Measurements from ENCODE around the gene FH. TPM values are rescaled to one million over a fixed set of nuclear protein-coding genes. Genes with fewer than 3 reads are reported as not detected.

The FH gene
- total and polyA plus RNA-seq, 8 donors = 49.8 to 60.6 (median 56.8) TPM

GRCh38 chr1:241550318-241550717 lies 30.8 kb upstream of the FH start:
- no peak overlapping the region for H3K27ac ChIP-seq
- DNase-seq (no peak), ATAC-seq (no peak)
- intact Hi-C loops (cut with DNase I) = no loop called here
- H3K4me3 ChIP-seq = no peak overlapping the region
- H3K27me3 ChIP-seq = no peaks in the 10 kb centered on the region
- no peaks in the 10 kb centered on the region for H3K9me3 ChIP-seq
- TF ChIP-seq, protein P1, sequence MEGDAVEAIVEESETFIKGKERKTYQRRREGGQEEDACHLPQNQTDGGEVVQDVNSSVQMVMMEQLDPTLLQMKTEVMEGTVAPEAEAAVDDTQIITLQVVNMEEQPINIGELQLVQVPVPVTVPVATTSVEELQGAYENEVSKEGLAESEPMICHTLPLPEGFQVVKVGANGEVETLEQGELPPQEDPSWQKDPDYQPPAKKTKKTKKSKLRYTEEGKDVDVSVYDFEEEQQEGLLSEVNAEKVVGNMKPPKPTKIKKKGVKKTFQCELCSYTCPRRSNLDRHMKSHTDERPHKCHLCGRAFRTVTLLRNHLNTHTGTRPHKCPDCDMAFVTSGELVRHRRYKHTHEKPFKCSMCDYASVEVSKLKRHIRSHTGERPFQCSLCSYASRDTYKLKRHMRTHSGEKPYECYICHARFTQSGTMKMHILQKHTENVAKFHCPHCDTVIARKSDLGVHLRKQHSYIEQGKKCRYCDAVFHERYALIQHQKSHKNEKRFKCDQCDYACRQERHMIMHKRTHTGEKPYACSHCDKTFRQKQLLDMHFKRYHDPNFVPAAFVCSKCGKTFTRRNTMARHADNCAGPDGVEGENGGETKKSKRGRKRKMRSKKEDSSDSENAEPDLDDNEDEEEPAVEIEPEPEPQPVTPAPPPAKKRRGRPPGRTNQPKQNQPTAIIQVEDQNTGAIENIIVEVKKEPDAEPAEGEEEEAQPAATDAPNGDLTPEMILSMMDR (IDR thresholded peaks at IDR 0.05) = no peak
- no peaks in the 10 kb centered on the region for H3K36me3 ChIP-seq
- peaks cover 0 to 11% of the 10 kb centered on the region in 2 donors for H3K4me1 ChIP-seq

GRCh38 chr1:241548008-241548407 lies 28.5 kb upstream of the FH start:
- ATAC-seq (no peak), DNase-seq (no peak)
- Histone ChIP-seq H3K27me3 (no peaks in the 10 kb centered on the region), H3K36me3 (no peaks in the 10 kb centered on the region), H3K4me1 (peaks cover 0 to 11% of the 10 kb centered on the region in 2 donors), H3K27ac (no peak overlapping the region), H3K4me3 (no peak overlapping the region), H3K9me3 (no peaks in the 10 kb centered on the region)
- TF ChIP-seq, protein P1 (IDR thresholded peaks at IDR 0.05) = no peak
- intact Hi-C loops (cut with DNase I) = no loop called here

DNA sequence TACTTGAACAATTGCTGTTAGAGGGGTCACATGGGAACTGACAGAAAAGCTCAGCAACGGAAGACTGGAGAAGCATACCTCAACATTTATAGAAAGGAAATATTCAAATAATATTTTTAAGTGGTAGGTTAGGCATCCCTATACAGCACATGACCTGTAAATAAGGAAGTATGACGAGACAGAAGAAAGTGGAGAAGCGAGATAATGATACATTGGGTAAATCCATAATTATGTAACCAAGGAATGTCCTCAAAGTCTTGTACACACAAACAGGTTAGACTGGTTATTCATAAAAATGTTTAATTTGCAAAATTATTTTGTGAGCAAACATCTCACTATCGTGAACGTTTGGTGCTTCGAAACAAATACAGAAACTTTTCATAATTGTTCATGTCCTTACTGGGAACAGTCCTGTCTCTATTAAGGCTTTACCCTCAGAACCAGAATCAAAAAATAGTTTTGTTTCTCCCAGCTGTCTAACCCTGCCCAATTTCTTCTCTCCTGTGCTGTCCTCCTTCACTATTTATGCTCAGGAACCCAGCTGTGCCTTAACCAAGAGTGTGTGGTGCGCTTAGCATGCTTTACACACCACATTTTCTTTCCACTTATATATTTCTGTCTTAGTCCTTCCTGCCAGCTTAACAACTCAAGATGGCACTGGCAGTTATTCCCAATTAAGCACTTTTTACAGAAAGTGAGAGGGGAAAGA lies 22.8 kb upstream of the FH start:
- Histone ChIP-seq H3K27me3 (no peaks in the 10 kb centered on the region), H3K36me3 (no peaks in the 10 kb centered on the region), H3K4me1 (peaks cover 0 to 12% of the 10 kb centered on the region in 2 donors), H3K4me3 (no peak overlapping the region), H3K9me3 (no peaks in the 10 kb centered on the region), H3K27ac (peak overlapping the region in 1 of 2 donors; percentile 55)
- TF ChIP-seq, protein P1 (IDR thresholded peaks at IDR 0.05) = no peak
- peak in 1 of 4 donors; percentile 10 for DNase-seq
- intact Hi-C loops (cut with DNase I) = no loop called here
- ATAC-seq = peak; percentile 75

- peaks cover 0 to 3% of the 10 kb centered on the region in 2 donors for H3K4me1 ChIP-seq
- DNase-seq = no peak
- H3K4me3 ChIP-seq = no peak overlapping the region
- no peaks in the 10 kb centered on the region for H3K27me3 ChIP-seq
- H3K36me3 ChIP-seq = no peaks in the 10 kb centered on the region
- H3K27ac ChIP-seq = no peak overlapping the region
- intact Hi-C loops (cut with DNase I) = loop anchor here in 1 of 2 donors (10.0 kb wide), 2 partner anchors 88 to 288 kb away; no protein-coding TSS in a partner anchor
- TF ChIP-seq, protein P1 (IDR thresholded peaks at IDR 0.05) = no peak
- no peak for ATAC-seq
- no peaks in the 10 kb centered on the region for H3K9me3 ChIP-seq
Observed at GRCh38 chr1:241536969-241537368, 17.4 kb upstream of the FH start.

DNA sequence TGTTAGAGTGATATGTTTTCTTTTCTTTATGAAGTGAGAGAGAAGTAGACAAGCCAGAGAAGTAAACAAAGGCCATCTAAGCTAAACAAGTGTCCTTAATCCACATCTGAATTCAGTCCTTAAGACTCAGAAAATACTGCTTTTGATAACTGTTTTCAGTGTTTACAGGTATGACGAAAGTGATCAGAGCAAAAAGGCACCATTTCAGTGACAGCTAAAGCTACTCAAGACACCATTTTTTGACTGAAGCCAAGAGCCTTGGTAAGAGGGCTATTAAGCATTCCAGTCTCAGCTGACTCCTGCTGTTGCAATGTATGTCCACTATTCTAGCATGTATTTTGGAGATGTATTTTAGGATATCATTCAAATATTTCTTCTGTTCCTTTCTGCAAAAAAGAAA lies 16.7 kb upstream of the FH start:
- no peaks in the 10 kb centered on the region for H3K36me3 ChIP-seq
- no peak overlapping the region for H3K27ac ChIP-seq
- ATAC-seq (peak; percentile 67), DNase-seq (peak in 2 of 4 donors; percentile 62 to 75)
- no peaks in the 10 kb centered on the region for H3K27me3 ChIP-seq
- H3K9me3 ChIP-seq = no peaks in the 10 kb centered on the region
- intact Hi-C loops (cut with DNase I) = loop anchor here in 1 of 2 donors (10.0 kb wide), 2 partner anchors 88 to 288 kb away; no protein-coding TSS in a partner anchor
- no peak overlapping the region for H3K4me3 ChIP-seq
- TF ChIP-seq, protein P1 (IDR thresholded peaks at IDR 0.05) = no peak
- H3K4me1 ChIP-seq = peaks cover 0 to 3% of the 10 kb centered on the region in 2 donors
